Stimulated activated CD4-positive, alpha-beta T cell treated with anti-CD3 and anti-CD28 coated beads, Interleukin-15, amount 100 ng/mL, for 48 hours (primary cell): ENCODE measurements around the gene TTC23.
A peak's percentile ranks its signal among the peaks of the same experiment; 100 is the strongest.
"Not testable (repeated sequence)": the region's sequence is repeated elsewhere in the genome, so short reads cannot be mapped to it uniquely, and the experiment has no call there.

Experiments used
- DNase-seq, 2 donors: peaks; one replicate each; pipeline ENCODE4 v3.0.0-alpha.2; 2020; ENCODE audit warnings: low read depth in 2 of 2

The TTC23 gene

DNA sequence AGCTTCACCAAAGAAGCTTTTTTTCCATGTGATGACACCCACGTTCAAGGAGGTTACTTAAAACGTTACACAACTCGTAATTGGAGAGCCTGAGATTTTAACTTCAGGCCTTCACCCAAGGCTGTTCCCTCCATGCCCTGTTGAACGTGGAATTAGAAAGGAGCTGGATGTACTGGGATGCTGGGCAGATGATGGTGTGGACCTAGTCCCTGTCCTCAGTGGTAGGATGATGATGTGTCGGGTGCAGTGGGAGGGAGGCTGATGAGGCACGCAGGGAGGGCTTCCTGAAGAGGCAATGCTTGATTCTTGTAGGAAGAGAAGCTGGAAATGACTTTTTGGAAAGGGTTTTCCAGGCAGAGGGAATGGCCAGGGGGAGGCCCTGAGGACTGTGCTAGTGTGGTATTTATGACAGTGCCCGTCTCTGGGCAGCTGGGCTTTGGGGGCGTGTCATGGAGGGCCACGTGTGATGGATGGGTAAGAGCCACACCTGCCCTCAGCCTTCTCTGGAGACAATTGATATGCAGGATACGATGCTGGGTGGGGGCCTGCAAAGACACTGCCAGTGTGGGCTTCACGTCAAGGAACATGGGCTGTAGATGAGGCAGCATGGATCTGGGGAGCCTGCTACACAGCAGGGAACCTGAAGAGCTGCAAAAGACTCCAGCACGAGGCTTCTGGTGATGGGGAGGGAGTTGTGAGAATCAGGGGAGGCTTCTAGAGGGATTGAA is 129.2 kb downstream of the TTC23 start:
- no peak for DNase-seq

DNA sequence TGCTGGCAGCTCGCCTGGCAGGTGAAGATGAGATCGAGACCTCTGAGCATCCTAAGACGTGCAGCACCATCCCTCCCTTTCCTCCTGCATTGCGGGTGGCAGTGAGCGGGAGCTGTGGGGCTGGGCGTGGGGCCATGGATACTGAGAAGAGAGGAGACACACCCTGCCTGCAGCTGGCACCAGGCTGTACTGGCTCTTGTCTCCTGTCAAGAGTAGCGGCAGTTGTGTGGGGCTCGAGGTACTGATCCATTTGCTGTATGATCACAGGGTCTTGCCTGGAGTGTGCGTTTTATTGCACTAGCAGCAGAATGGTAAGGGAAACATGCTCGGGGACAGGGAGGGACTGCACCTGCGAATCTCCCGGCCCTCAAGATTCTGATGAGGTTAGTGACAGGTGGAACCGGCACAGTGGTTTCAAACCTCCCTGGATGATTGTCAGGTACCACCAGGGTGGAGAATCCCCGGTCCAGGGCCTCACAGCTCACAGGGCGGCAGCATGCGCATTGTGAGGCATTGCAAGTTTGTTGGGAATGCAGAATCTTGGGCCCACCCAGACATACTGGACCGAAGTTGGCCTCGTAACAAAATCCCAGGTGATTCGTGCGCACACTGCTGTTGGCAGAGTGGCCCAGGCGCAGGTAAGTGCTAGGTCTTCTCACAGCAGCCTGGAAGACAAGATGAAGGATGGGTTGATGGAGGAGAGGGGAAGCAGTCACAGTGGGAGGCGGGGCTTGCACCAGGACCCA is 130.4 kb downstream of the TTC23 start:
- DNase-seq, result no peak

DNA sequence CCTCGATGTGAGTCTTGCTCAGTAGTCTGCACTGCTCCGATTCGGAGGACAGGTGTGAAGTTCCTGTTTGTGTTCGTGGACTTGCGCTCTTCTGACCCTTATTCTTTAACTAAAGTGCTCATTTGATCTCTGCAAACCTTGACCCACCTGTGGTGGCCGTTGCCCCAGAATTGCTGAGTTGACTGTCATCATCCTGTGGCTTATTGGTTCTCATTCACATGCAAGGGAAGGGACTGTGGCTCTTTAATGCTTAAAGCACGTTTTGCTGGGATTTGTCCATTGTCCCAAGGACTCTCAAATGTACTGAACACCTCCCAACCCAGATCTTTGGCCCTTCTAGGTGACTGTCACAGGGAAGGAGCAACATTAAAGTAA is 131.1 kb downstream of the TTC23 start:
- DNase-seq, result no peak

DNA sequence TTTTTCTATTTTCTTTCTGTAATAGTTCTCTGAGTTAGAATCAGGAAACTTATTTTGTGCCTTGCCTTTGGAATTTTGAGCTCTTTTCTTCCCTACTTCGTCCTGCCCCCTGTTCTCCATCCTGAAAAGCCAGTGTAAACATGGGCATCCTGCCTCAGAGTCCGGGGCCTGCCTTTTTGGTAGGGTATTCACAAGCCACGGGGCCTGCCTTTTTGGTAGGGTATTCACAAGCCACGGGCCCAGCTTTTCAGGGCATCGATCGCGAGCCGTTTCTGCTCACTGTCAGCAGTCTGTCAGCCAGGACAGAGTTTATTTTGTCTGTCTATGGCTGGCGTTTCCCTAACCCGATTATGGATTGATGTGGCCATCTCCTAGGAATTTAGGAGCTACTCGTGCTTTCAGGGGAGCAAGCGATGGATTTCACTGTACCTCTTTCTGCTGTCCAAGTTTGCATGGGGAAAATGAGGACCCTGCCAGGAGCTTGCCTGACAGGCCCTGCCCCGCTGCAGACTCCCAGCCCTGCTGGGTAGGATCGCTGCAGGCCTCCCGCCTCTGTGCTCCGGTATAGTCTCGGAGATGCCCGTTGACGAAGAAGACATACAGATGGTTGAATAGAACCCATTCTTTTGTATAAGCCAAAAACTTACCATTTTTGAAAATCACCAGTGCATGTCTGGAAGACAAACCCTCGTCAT is 131.7 kb downstream of the TTC23 start:
- no peak for DNase-seq

DNA sequence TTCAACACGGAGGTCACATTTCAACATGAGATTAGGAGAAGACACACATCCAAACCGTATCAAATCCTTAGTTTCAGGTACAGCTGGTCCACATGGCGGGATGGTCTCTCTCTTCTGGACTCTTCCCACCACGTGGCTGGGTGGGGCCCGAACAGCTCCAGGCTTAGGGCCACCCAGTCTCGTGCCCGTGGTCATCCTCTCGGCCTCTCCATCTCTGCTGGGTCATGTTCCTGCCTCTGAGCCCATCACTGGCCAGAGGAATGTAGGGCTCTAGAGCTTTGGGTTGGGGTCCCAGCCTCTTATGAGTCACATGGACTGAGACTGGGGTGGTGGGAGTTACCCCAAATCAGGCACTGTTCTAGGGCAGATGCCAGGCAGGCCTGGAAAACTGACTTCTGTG is 132.3 kb downstream of the TTC23 start:
- no peak for DNase-seq

DNA sequence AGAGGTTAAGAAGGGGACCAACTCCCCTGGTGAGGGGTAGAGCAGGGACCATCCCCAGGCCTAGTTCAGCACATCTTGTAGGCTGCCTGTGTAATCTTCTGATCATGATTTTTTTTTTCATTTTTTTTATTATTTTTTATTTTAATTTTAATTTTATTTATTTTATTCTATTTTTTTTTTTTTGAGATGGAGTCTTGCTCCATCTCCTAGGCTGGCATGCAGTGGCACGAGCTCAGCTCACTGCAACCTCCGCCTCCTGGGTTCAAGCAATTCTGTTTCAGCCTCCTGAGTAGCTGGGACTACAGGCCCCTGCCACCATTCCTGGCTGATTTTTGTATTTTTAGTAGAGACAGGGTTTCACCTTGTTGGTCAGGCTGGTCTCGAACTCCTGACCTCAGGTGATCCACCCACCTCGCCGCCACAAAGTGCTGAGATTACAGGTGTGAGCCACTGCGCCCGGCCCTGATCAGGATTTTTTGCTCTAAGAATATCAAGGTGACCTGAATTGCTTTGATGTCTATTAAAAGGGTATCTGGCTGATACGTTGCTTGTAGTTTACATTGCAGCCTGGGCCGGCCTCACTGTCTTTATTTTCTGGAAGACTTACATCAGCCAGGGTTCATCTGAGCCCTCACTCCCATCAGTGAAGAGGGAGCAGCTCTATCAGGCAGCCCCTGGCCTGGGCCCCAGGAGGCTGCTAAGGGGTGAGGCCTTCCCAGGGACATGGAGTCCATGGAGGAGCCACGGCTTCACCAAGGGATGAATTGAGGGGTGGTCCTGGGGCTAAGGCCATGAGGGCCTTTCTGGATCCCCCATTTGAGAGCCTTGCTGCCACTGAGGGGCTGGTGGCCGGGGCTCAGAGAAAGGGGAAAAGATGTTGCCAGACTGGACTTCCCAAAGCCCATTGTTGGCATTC is 133.8 kb downstream of the TTC23 start:
- no peak for DNase-seq

DNA sequence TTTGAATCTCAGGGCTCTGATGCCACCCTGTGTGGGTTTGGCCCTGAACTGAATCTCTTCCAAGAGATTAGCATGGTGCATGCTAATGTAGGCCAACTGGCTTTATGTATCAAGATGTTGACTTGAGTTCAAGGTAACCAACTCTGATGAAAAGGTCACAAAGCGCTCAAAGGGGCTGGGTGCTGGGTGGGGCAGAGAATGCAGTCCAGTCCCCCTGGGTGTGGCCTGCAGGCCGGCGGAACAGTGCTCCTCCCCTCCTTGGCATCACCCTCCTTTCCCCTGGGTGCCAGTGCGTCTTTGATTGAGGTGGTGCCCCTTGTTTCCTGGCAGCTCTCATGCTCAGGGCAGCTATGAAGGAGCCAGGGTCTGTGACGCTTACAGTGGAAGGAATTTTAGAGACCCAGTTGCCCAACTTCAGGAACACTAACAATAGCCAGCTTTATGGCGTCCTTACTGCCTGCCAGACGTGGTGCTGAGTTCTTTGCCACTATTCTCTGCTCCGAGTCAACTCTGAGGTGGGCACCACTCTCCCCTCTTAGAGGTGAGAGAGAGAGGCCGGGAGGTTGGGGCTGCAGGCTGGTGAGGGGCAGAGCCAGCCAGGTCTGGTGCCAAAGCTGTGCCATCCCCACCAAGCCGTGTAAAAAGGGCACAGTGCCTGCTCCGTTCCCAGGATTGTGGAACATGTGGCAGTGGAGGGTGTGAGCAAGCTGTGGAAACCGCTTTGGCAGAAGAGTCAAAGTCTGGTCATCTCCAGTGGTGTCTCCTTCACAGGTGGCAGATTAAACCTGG is 134.7 kb downstream of the TTC23 start:
- no peak for DNase-seq

DNA sequence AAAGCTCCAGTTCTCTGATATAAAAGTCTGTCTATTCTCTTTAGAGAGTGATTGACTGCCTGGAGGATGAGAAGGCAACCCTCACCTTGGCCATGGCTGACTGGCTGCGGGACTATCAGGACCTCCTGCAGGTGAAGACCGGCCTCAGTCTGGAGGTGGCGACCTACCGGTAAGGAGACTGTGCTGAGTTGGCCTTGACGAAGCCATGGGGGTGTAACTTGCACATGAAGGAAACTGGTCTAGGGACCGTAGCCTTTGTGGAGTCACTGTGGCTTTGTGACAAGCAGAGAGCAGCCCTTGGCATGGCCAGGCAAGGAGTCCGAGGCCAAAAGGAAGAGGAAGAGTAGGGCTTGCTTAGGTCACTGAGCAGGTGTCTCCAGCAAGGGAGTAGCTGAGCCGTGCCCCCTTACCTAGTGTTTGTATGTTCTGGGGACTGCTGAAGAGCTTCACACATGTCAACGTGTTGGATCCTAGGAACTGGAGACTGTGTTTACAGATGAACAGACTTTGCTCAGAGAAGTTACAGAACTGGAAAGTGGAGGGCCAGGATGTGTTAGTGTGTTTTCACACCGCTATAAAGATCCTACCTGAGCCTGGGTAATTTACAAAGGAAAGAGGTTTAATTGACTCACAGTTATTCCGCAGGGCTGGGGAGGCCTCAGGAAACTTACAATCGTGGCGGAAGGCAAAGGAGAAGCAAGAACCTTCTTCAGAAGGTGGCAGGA is 135.7 kb downstream of the TTC23 start:
- DNase-seq, result no peak

DNA sequence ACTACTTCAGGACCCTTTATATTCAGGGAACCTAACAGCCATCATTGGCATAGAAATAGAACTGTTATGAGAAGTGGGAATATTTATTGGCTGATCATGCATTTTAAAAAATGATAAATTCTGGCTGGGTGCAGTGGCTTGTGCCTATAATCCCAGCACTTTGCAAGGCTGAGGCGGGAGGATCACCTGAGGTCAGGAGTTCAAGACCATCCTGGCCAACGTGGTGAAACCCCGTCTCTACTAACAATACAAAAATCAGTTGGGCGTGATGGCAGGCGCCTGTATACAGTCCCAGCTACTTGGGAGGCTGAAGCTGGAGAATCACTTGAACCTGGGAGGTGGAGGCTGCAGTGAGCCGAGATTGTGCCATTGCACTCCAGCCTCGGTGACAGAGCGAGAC is 137.7 kb downstream of the TTC23 start:
- DNase-seq, result not testable (repeated sequence)

DNA sequence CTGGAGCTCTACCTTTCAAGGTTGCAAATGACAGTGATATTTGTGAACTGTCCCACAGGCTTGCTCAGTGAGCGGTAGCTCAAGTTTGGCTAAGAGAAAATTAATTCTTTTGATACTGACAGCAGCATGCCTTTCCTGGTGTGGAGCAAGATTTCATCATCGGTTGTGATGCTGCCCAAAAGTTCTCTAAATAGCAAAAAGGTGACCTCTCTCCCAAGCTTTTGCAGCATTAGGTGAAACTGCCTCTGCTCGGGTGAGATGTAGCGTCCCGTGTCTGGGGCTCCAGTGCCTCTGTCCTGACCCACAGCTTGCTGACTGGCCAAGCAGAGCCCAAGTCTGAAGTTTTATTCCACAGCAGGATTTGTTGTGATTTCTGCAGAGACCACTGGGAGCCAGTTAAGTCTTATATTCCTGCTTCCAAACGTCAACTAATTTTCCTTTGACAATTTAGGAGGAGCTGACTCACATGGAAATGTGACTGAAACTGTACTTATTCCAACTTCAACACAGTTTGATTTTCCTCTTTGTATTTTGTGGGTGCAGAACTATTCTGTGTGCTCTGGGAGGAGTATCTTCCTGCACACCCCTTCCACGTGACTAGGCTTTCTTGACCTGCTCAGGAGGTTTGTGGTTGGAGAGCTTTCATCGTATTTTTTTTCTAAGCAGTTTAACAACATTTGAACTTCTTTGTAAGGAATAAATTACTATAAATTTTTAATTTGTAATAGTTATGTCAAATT is 138.6 kb downstream of the TTC23 start:
- DNase-seq, result no peak

DNA sequence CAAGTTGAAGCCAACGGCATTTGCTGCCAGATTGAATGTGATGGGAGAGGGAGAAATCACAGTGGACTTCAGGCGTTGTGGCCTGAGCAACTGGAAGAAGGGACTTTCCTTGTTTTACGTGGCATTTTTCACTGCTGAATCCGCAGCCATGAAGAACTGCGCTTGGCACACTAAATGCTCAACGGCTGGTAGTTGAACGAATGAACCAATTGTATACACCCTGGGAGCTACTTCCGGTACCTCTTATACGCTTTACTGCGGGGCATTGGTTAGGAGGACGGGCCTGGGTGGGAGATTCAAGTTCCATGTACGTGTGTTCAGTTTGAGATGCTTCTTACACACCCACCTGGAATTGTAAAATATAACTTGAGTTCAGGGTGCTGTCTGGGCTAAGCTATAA is 139.3 kb downstream of the TTC23 start:
- DNase-seq, result no peak

DNA sequence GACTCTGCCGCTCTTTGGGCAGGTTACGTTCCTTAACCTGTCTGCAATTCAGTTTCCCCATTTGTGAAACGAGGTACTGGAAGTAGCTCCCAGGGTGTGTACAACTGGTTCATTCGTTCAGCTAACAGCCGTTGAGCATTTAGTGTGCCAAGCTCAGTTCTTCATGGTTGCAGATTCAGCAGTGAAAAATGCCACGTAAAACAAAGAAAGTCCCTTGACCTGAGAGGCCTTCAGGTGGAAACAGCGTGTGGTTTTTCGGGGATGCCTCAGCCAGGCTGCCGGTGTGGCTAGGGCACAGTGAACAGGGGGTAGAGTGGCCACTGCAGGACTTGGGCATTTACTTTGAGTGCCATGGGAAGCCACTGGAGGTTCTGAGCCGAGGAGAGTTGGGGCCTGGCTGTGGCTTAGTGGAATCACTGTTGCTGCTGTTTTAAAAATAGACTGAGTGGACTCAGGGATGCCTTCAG is 139.8 kb downstream of the TTC23 start:
- no peak for DNase-seq

DNA sequence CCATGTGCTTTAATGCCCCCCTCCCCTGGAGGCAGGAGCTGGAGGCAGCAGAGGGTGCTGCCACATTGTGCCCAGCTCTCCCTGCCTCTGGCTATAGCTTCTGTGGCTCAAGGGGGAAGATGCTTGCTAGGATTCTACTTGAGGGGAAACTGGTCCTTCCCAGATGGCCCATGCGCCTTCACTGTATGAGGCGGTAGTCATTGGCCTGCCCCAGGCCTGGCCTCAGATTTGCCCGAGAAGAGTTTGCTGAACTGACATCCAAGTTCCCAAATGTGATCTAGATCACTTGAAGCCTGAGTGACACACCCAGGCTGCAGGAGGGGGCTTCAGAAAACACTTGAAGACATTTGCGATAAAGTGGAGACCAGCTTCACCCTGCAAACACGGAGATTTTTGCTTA is 140.4 kb downstream of the TTC23 start:
- no peak for DNase-seq

DNA sequence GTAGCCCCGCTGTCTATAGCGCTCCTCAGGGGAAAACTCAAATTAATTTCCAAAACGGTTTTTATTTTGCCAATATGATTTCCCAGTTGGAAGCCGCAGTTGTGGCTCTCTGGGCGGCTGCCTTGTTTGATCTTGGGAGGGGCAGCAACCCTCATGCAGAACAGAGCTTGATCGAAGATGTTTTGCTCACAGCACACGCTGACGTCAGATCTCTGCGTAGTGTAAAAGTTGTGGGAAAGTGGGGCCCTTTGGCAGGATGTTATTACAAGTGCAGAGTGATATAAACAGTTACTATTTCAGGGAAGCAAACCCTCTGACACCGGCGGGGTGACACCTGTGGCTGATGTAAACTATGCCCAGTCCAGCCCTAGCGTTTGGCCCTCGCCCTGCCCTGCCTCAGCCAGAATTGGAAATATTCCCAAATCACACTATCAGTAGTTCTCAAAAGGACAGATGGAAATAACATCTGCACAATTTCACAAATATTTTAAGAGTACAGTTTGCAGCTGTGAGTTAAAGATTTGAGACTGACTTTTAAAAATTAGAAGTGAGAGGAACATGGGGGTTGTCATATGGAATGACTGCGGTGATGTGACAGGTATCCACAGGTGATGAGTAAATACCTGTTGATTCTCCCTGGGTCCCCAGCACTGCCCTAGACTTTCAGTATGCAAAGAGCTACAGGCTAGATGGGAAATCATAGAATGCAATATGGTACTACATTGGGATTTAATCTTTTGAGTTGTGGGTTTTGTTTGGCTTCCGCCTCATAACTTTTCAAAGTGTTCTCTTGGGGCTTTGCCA is 142.8 kb downstream of the TTC23 start:
- no peak for DNase-seq

DNA sequence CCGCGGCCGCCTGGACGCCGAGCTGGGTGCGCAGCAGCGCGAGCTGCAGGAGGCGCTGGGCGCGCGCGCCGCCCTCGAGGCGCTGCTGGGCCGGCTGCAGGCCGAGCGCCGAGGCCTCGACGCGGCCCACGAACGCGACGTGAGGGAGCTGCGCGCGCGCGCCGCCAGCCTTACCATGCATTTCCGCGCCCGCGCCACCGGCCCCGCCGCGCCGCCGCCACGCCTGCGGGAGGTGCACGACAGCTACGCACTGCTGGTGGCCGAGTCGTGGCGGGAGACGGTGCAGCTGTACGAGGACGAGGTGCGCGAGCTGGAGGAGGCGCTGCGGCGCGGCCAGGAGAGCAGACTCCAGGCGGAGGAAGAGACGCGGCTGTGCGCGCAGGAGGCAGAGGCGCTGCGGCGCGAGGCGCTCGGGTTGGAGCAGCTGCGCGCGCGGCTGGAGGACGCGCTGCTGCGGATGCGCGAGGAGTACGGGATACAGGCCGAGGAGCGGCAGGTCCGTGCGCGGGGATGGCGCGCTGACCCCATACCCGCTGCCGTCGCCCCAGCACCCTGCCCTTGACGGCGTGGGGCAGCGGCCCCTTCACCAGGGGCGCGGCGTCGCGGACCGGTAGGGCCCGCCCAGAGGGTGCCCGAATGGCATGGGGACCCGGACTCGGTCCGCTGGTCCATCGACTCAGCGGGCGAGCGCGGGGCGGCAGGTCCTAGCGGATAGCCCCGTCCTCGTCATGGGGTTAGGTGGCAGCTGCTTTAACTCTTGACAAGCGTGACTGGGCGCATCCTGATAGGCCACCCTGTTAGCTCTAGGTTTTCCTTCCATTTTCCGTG is 143.7 kb downstream of the TTC23 start:
- DNase-seq, result peak in 1 of 2 donors; percentile 10

DNA sequence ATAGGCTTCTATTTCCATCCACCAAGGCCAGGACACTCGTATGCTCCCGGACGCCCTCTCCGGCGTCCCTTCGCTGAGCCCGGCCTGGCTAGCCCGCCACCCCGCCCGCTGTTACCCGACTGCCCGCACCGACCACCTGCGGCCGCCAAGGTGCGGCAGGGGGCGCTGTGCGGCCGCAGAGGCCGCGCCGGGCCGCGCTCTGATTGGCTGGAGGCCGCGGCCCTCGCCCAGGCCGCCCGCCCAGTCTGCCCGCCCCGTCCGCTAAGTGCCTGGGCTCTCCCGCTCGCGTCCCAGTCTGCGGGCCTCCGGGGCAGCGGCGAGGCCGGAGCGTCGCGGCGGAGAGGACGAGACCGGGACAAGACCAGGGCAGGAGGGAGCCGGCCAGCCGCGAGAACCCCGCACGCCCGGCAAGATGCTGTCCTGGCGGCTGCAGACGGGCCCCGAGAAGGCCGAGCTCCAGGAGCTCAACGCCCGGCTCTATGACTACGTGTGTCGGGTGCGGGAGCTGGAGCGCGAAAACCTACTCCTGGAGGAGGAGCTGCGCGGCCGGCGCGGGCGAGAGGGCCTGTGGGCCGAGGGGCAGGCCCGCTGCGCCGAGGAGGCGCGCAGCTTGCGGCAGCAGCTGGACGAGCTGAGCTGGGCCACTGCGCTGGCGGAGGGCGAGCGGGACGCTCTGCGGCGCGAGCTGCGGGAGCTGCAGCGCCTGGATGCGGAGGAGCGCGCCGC is 144.4 kb downstream of the TTC23 start, which contains the start of gene SYNM:
Gene SYNM, plus strand, starts transcription at position 293 of the 726 bp plus-strand sequence. Its CDS starts 120 bp downstream, at position 413.
- no peak for DNase-seq

DNA sequence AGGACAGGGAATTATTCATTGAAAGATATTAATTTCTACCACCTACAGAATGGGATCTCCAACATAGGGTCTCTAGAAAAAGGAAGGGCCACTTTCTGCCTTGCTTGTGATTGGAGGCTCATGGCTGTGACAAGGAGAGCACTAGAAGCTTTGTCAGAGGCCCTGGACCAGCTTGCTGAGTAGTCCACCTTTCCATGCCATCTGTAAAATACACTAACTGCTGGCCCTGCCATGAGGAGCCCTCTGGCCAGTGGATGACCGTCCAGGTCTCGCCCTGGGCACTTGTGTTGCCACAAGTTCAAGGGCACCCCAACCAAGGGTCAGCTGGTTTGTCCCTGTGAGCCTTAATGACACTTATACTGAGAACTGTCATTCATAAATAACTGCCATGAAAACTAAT is 146.1 kb downstream of the TTC23 start:
- no peak for DNase-seq
